ENCODE measurements around the gene PRRG2. TPM values are rescaled to one million over a fixed set of nuclear protein-coding genes. Genes with fewer than 3 reads are reported as not detected.

PRRG2 gene
- polyA plus RNA-seq, 1 donor (not counting 4 experiments of a cell fraction or from before 2014, with no cell fraction given) = 5.3 TPM

DNA sequence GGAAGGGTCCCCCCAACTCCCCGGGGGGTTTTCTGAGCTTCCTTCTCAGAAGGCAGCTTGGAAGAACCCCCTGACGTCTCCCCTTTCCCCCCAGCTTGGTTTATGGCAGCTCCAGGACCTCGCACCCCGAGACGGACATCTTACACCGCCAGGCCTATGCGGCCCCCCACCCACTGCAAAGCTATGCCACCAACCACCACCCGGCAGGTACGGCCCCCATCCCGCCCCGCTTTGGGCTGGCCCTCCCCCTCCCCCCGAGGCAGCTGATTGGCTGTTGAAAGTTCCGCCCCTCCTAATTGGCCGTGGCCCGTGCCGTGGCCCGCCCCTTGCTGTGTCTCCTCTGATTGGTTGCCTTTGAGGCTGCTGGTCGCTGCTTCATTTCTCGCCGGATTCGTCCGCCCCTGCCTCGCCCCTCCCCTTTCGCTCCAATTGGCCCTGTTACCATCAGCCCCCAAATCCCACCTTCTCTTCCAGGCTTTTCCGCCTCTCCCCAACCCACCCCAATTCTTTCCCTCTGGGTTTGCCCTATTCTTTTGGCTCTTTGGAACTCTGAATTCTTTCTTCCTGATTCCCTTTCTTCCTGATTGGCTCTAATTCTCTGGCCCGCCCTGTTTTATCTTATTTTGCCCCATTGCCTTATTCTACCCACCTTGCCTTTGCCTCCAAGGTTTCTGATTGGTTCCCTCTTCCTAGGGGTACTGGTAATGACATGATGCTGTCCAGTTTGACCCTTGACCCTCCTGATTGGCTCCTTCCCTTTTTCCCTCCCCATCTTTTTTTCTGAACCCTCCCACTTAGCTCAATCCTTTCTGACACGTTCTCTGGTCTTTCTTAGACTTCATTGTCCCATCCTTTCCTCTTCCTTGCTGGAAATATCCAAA is 12.4 kb downstream of the PRRG2 start:
- no peak for TF ChIP-seq EZH2 (IDR thresholded peaks at IDR 0.05; ENCODE audit: low read length)
- TF ChIP-seq, protein P1, sequence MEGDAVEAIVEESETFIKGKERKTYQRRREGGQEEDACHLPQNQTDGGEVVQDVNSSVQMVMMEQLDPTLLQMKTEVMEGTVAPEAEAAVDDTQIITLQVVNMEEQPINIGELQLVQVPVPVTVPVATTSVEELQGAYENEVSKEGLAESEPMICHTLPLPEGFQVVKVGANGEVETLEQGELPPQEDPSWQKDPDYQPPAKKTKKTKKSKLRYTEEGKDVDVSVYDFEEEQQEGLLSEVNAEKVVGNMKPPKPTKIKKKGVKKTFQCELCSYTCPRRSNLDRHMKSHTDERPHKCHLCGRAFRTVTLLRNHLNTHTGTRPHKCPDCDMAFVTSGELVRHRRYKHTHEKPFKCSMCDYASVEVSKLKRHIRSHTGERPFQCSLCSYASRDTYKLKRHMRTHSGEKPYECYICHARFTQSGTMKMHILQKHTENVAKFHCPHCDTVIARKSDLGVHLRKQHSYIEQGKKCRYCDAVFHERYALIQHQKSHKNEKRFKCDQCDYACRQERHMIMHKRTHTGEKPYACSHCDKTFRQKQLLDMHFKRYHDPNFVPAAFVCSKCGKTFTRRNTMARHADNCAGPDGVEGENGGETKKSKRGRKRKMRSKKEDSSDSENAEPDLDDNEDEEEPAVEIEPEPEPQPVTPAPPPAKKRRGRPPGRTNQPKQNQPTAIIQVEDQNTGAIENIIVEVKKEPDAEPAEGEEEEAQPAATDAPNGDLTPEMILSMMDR (optimal IDR thresholded peaks at IDR 0.05 in 1 of 3, IDR thresholded peaks at IDR 0.05 in 1 of 3, conservative IDR thresholded peaks at IDR 0.05 in 1 of 3; ENCODE audit: extremely low read depth in 1 of 3, insufficient read depth in 2 of 3, low read length in 3 of 3) = no peak
- Histone ChIP-seq H3K4me1 (ENCODE audit: control insufficient read depth, extremely low read depth, insufficient read depth, low read length) (peaks cover 18% of the 10 kb centered on the region), H3K9me3 (ENCODE audit: control insufficient read depth, low read depth, low read length) (no peaks in the 10 kb centered on the region), H2AFZ (ENCODE audit: control insufficient read depth, low read length) (peak overlapping the region; percentile 36), H3K27me3 (ENCODE audit: control insufficient read depth, extremely low read depth, insufficient read depth, low read length) (no peaks in the 10 kb centered on the region), H3K4me3 (ENCODE audit: control insufficient read depth in 2 of 3, extremely low read depth in 1 of 3, insufficient read depth in 2 of 3, low read depth in 1 of 3, low read length in 3 of 3) (peak overlapping the region; percentile 79 to 82 (median 81)), H4K20me1 (ENCODE audit: control insufficient read depth, extremely low read depth, insufficient read depth, low read length) (peaks cover 2% of the 10 kb centered on the region), H3K36me3 (ENCODE audit: control insufficient read depth in 2 of 2, extremely low read depth in 1 of 2, insufficient read depth in 2 of 2, low read length in 2 of 2) (peaks cover 6 to 17% of the 10 kb centered on the region in 2 experiments), H3K9ac (ENCODE audit: control insufficient read depth, extremely low read depth, insufficient read depth, low read length) (peak overlapping the region; percentile 89), H3K27ac (ENCODE audit: control insufficient read depth, insufficient read depth, low read length) (peak overlapping the region; percentile 90), H3K9me1 (ENCODE audit: control insufficient read depth, extremely low read depth, insufficient read depth, low read length) (no peaks in the 10 kb centered on the region), H3K79me2 (ENCODE audit: control insufficient read depth, insufficient read depth, low read length) (peaks cover 24% of the 10 kb centered on the region), H3K4me2 (ENCODE audit: control insufficient read depth, extremely low read depth, insufficient read depth, low read depth, low read length) (peak overlapping the region; percentile 98)
- dilution Hi-C loops (cut with MboI; ENCODE audit: extremely low pct_ligation_motif_present, low sequenced_read_pairs) = no loop called here
- peak; percentile 87 for FAIRE-seq
- no peak for DNase-seq (ENCODE audit: low read depth, low spot score)

DNA sequence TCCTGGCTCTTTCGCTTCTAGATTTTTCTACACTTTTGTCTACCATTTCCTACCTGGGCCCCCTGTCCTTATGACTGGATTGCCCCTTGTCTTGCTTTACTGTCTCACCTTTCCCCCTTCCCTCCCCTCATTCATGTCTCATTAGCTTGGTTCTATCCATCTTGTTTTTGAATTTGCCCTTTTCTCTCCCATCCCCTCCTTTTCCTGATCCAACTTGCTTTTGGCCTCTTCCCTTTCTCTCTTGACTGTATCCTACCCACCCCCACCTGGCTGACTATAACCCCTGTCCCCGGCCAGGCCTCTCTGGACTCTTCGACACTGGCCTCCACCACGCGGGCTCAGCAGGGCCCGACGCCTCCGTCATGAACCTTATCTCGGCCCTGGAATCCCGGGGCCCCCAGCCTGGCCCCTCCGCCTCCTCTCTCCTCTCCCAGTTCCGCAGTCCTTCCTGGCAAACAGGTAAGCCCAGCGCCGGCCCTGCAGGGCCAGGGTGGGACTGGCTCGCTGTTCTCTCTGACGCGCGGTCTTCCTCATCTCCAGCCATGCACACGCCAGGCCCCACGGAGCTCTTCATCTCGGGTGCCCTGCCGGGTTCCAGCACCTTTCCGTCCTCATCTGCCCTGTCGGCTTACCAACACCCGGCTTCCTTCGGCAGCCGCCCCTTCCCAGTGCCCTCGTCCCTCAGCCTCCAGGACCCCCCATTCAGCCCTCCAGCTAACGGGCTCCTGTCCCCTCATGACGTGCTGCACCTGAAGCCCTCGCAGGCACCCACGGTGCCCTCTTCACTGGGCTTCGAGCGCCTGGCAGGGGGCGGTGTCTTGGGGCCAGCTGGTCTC is 13.3 kb downstream of the PRRG2 start:
- Histone ChIP-seq H3K27ac (ENCODE audit: control insufficient read depth, insufficient read depth, low read length) (no peak overlapping the region), H3K4me2 (ENCODE audit: control insufficient read depth, extremely low read depth, insufficient read depth, low read depth, low read length) (no peak overlapping the region), H3K9me3 (ENCODE audit: control insufficient read depth, low read depth, low read length) (no peaks in the 10 kb centered on the region), H3K36me3 (ENCODE audit: control insufficient read depth in 2 of 2, extremely low read depth in 1 of 2, insufficient read depth in 2 of 2, low read length in 2 of 2) (peaks cover 12 to 17% of the 10 kb centered on the region in 2 experiments), H3K9ac (ENCODE audit: control insufficient read depth, extremely low read depth, insufficient read depth, low read length) (no peak overlapping the region), H3K27me3 (ENCODE audit: control insufficient read depth, extremely low read depth, insufficient read depth, low read length) (no peaks in the 10 kb centered on the region), H3K4me1 (ENCODE audit: control insufficient read depth, extremely low read depth, insufficient read depth, low read length) (peaks cover 18% of the 10 kb centered on the region), H3K9me1 (ENCODE audit: control insufficient read depth, extremely low read depth, insufficient read depth, low read length) (no peaks in the 10 kb centered on the region), H3K79me2 (ENCODE audit: control insufficient read depth, insufficient read depth, low read length) (peaks cover 32% of the 10 kb centered on the region), H2AFZ (ENCODE audit: control insufficient read depth, low read length) (no peak overlapping the region), H4K20me1 (ENCODE audit: control insufficient read depth, extremely low read depth, insufficient read depth, low read length) (peaks cover 2% of the 10 kb centered on the region), H3K4me3 (ENCODE audit: control insufficient read depth in 2 of 3, extremely low read depth in 1 of 3, insufficient read depth in 2 of 3, low read depth in 1 of 3, low read length in 3 of 3) (no peak overlapping the region)
- DNase-seq (ENCODE audit: low read depth, low spot score) (no peak), FAIRE-seq (no peak)
- TF ChIP-seq, protein P1 (optimal IDR thresholded peaks at IDR 0.05 in 1 of 3, IDR thresholded peaks at IDR 0.05 in 1 of 3, conservative IDR thresholded peaks at IDR 0.05 in 1 of 3; ENCODE audit: extremely low read depth in 1 of 3, insufficient read depth in 2 of 3, low read length in 3 of 3) = no peak
- TF ChIP-seq EZH2 (IDR thresholded peaks at IDR 0.05; ENCODE audit: low read length) = no peak
- dilution Hi-C loops (cut with MboI; ENCODE audit: extremely low pct_ligation_motif_present, low sequenced_read_pairs) = no loop called here

Data from keratinocyte (primary cell).